Measurements from ENCODE around the gene BUB3. TPM values are rescaled to one million over a fixed set of nuclear protein-coding genes. Genes with fewer than 3 reads are reported as not detected.
A peak's percentile ranks its signal among the peaks of the same experiment; 100 is the strongest.

BUB3 gene
- total and polyA plus RNA-seq, 2 experiments from 2014 or later = 92.0 to 131 TPM

DNA sequence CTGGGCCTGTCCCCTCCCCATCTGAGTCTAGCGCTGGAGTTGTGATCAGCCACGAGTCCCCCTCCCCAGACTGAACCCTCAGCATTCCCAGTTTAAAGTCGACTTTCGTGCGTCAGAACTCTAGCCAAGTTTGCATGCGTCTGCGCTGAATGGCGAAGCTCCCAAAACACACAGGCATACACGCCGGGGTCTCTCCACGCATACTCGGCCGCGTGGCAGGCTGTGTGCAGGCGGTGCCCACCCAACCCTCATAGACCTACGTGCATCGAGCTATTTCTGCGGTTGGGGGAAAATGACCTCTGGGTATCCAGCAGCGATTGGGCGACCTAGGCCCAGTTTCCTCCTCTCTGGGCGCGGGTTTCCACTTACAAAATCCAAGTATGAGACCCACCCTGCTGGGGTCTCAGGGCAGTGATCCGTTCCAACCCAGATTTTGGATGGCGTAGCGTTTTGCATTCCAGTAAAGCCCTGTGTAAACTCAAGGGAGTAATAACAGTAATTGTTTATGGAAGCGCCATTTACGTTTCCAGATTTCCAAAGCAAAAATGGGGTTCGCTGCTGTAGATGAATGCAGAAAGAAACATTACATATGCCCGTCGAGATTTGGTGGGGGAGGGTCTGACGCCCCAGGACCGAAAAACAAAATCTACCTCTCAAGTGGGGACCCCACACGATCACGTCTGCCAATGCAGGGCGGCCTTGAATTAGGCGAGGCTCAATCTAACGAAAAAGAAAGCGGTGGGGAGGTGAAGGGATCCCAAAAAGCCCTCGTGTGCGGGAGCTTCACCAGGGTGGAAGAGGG, 20.5 kb upstream of the BUB3 start:
- peak overlapping the region; percentile 84 for H3K4me2 ChIP-seq
- H3K79me2 ChIP-seq = no peaks in the 10 kb centered on the region
- no peak for DNase-seq (ENCODE audit: low spot score)
- H4K20me1 ChIP-seq (ENCODE audit: insufficient read depth, poor library complexity, severe bottlenecking) = no peaks in the 10 kb centered on the region
- no peak overlapping the region for H3K27ac ChIP-seq
- no peaks in the 10 kb centered on the region for H3K9me3 ChIP-seq (ENCODE audit: low read depth)
- no peak overlapping the region for H2AFZ ChIP-seq
- TF ChIP-seq EZH2 (IDR thresholded peaks at IDR 0.05; ENCODE audit: borderline replicate concordance) = no peak
- TF ChIP-seq, protein P1, sequence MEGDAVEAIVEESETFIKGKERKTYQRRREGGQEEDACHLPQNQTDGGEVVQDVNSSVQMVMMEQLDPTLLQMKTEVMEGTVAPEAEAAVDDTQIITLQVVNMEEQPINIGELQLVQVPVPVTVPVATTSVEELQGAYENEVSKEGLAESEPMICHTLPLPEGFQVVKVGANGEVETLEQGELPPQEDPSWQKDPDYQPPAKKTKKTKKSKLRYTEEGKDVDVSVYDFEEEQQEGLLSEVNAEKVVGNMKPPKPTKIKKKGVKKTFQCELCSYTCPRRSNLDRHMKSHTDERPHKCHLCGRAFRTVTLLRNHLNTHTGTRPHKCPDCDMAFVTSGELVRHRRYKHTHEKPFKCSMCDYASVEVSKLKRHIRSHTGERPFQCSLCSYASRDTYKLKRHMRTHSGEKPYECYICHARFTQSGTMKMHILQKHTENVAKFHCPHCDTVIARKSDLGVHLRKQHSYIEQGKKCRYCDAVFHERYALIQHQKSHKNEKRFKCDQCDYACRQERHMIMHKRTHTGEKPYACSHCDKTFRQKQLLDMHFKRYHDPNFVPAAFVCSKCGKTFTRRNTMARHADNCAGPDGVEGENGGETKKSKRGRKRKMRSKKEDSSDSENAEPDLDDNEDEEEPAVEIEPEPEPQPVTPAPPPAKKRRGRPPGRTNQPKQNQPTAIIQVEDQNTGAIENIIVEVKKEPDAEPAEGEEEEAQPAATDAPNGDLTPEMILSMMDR (IDR thresholded peaks at IDR 0.05; ENCODE audit: poor library complexity) = no peak
- TF ChIP-seq EZH2phosphoT487 (IDR thresholded peaks at IDR 0.05; ENCODE audit: low read depth, severe bottlenecking, unreplicated experiment) = no peak
- no peaks in the 10 kb centered on the region for H3K36me3 ChIP-seq (replicated peaks; ENCODE audit: insufficient read depth, low read depth)
- H3K4me3 ChIP-seq = no peak overlapping the region
- peaks cover 96% of the 10 kb centered on the region for H3K27me3 ChIP-seq
- peaks cover 16% of the 10 kb centered on the region for H3K4me1 ChIP-seq (ENCODE audit: insufficient read depth)
- H3K9me2 ChIP-seq (replicated peaks; ENCODE audit: insufficient read depth) = no peaks in the 10 kb centered on the region
- WGBS (ENCODE audit: low lambda C conversion rate, missing lambda C conversion rate) = 6% methylated on average over 40 of the region's 40 CpGs

DNA sequence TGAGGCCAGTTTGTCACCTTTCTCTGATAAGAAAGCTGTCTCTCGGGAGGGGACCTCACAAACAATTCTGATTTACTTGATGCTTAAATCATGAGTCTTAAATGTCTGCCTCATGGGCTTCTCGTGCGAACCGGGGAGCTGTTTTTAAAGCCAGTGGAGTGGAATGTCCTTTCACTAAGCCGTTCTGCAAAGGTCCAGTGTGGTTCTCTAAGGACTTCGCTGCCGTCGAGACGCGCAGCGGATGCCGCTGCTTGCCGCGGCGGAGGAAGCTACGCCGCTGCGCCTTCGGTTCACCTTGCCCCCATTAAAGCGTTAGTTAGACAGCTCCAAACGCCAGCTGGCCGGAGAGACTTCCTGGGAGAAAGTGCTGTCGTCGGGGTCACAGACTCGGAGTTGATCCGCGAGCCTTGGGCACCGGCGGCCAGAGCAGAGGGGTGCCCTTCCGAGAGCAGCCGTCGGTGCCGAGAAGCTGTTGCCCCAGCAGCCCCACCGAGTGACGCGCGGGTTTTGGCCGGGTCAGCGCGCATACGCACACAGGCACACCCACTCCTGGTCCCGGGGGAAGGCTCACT, 19.8 kb upstream of the BUB3 start:
- Histone ChIP-seq H3K9me2 (replicated peaks; ENCODE audit: insufficient read depth) (no peaks in the 10 kb centered on the region), H4K20me1 (ENCODE audit: insufficient read depth, poor library complexity, severe bottlenecking) (no peaks in the 10 kb centered on the region), H3K9me3 (ENCODE audit: low read depth) (no peaks in the 10 kb centered on the region), H3K36me3 (replicated peaks; ENCODE audit: insufficient read depth, low read depth) (no peaks in the 10 kb centered on the region), H3K27me3 (peaks cover 97% of the 10 kb centered on the region), H3K4me2 (peak overlapping the region; percentile 82), H3K4me3 (no peak overlapping the region), H3K4me1 (ENCODE audit: insufficient read depth) (peaks cover 16% of the 10 kb centered on the region), H3K27ac (no peak overlapping the region), H2AFZ (no peak overlapping the region), H3K79me2 (no peaks in the 10 kb centered on the region)
- no peak for DNase-seq (ENCODE audit: low spot score)
- WGBS (ENCODE audit: low lambda C conversion rate, missing lambda C conversion rate) = 2% methylated on average over 42 of the region's 42 CpGs
- TF ChIP-seq EZH2phosphoT487 (IDR thresholded peaks at IDR 0.05; ENCODE audit: low read depth, severe bottlenecking, unreplicated experiment) (no peak), EZH2 (IDR thresholded peaks at IDR 0.05; ENCODE audit: borderline replicate concordance) (no peak)
- TF ChIP-seq, protein P1 (IDR thresholded peaks at IDR 0.05; ENCODE audit: poor library complexity) = no peak

- no peaks in the 10 kb centered on the region for H3K79me2 ChIP-seq
- peak overlapping the region; percentile 81 for H2AFZ ChIP-seq
- no peak overlapping the region for H3K27ac ChIP-seq
- H3K9me2 ChIP-seq (replicated peaks; ENCODE audit: insufficient read depth) = no peaks in the 10 kb centered on the region
- H3K4me2 ChIP-seq = peak overlapping the region; percentile 82
- DNase-seq (ENCODE audit: low spot score) = no peak
- H3K4me3 ChIP-seq = no peak overlapping the region
- peaks cover 16% of the 10 kb centered on the region for H3K4me1 ChIP-seq (ENCODE audit: insufficient read depth)
- peak; percentile 78 for TF ChIP-seq EZH2phosphoT487 (IDR thresholded peaks at IDR 0.05; ENCODE audit: low read depth, severe bottlenecking, unreplicated experiment)
- no peak for TF ChIP-seq EZH2 (IDR thresholded peaks at IDR 0.05; ENCODE audit: borderline replicate concordance)
- TF ChIP-seq, protein P1 (IDR thresholded peaks at IDR 0.05; ENCODE audit: poor library complexity) = no peak
- peaks cover 95% of the 10 kb centered on the region for H3K27me3 ChIP-seq
- WGBS (ENCODE audit: low lambda C conversion rate, missing lambda C conversion rate) = 3% methylated on average over 22 of the region's 46 CpGs
- no peaks in the 10 kb centered on the region for H3K36me3 ChIP-seq (replicated peaks; ENCODE audit: insufficient read depth, low read depth)
- H3K9me3 ChIP-seq (ENCODE audit: low read depth) = no peaks in the 10 kb centered on the region
- no peaks in the 10 kb centered on the region for H4K20me1 ChIP-seq (ENCODE audit: insufficient read depth, poor library complexity, severe bottlenecking)
Observed at GRCh38 chr10:123134915-123135414, 19.2 kb upstream of the BUB3 start.

All from hepatocyte (in vitro differentiated cells).